Measurements from ENCODE around the gene ELK3. TPM values are rescaled to one million over a fixed set of nuclear protein-coding genes. Genes with fewer than 3 reads are reported as not detected.

The ELK3 gene
- polyA plus RNA-seq, 2 of the 4 experiments (the other 2 are of a cell fraction): 33.1 to 38.6 TPM

DNA sequence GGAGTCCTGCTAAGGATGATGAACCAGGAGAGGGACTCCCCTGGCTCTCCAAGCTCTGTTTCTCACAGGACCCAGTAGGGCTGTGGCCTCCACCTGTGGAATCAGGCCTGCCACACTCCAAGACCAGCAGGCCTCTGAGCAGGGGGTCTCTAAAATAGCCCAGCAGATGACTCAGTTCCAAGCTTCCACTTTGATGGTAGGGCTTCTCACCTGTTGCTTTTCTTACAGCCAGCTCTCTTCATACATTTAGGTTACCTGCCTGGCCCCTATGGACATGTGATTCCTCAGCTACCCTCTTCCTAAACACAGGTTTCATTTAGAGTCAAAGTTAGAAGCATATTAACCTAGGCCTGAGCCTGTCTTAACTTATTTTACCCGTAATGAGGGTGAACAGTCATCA, 26.7 kb upstream of the ELK3 start:
- POLR2A ChIA-PET: no interaction called here
- H3K9me3 ChIP-seq: no peaks in the 10 kb centered on the region
- no peak overlapping the region for H3K4me2 ChIP-seq
- no peak for TF ChIP-seq JUNB (IDR thresholded peaks at IDR 0.05)
- TF ChIP-seq HOXA7 (CRISPR knock-in tag; IDR thresholded peaks at IDR 0.05): no peak
- no peak for TF ChIP-seq CHD4 (IDR thresholded peaks at IDR 0.05; ENCODE audit: borderline replicate concordance)
- TF ChIP-seq, protein P1, sequence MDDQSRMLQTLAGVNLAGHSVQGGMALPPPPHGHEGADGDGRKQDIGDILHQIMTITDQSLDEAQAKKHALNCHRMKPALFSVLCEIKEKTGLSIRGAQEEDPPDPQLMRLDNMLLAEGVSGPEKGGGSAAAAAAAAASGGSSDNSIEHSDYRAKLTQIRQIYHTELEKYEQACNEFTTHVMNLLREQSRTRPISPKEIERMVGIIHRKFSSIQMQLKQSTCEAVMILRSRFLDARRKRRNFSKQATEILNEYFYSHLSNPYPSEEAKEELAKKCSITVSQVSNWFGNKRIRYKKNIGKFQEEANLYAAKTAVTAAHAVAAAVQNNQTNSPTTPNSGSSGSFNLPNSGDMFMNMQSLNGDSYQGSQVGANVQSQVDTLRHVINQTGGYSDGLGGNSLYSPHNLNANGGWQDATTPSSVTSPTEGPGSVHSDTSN (IDR thresholded peaks at IDR 0.05): no peak
- TF ChIP-seq, protein P2, sequence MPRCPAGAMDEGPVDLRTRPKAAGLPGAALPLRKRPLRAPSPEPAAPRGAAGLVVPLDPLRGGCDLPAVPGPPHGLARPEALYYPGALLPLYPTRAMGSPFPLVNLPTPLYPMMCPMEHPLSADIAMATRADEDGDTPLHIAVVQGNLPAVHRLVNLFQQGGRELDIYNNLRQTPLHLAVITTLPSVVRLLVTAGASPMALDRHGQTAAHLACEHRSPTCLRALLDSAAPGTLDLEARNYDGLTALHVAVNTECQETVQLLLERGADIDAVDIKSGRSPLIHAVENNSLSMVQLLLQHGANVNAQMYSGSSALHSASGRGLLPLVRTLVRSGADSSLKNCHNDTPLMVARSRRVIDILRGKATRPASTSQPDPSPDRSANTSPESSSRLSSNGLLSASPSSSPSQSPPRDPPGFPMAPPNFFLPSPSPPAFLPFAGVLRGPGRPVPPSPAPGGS (IDR thresholded peaks at IDR 0.05): no peak
- no peak for TF ChIP-seq HEYL (CRISPR knock-in tag; IDR thresholded peaks at IDR 0.05)
- TF ChIP-seq, protein P3, sequence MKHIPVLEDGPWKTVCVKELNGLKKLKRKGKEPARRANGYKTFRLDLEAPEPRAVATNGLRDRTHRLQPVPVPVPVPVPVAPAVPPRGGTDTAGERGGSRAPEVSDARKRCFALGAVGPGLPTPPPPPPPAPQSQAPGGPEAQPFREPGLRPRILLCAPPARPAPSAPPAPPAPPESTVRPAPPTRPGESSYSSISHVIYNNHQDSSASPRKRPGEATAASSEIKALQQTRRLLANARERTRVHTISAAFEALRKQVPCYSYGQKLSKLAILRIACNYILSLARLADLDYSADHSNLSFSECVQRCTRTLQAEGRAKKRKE (CRISPR knock-in tag; IDR thresholded peaks at IDR 0.05; ENCODE audit: low read depth): no peak
- TF ChIP-seq MAFK (IDR thresholded peaks at IDR 0.05; ENCODE audit: partially characterized antibody): no peak
- no peak for TF ChIP-seq JUN (IDR thresholded peaks at IDR 0.05)
- TF ChIP-seq EHF (CRISPR knock-in tag; IDR thresholded peaks at IDR 0.05): no peak
- no peak for TF ChIP-seq ZC3H11A (IDR thresholded peaks at IDR 0.05)
- no peak for TF ChIP-seq ZFP36 (IDR thresholded peaks at IDR 0.05; ENCODE audit: borderline replicate concordance, partially characterized antibody)
- TF ChIP-seq, protein P4, sequence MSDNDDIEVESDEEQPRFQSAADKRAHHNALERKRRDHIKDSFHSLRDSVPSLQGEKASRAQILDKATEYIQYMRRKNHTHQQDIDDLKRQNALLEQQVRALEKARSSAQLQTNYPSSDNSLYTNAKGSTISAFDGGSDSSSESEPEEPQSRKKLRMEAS (IDR thresholded peaks at IDR 0.05): no peak
- TF ChIP-seq ZSCAN20 (CRISPR knock-in tag; IDR thresholded peaks at IDR 0.05): no peak
- TF ChIP-seq, protein P5, sequence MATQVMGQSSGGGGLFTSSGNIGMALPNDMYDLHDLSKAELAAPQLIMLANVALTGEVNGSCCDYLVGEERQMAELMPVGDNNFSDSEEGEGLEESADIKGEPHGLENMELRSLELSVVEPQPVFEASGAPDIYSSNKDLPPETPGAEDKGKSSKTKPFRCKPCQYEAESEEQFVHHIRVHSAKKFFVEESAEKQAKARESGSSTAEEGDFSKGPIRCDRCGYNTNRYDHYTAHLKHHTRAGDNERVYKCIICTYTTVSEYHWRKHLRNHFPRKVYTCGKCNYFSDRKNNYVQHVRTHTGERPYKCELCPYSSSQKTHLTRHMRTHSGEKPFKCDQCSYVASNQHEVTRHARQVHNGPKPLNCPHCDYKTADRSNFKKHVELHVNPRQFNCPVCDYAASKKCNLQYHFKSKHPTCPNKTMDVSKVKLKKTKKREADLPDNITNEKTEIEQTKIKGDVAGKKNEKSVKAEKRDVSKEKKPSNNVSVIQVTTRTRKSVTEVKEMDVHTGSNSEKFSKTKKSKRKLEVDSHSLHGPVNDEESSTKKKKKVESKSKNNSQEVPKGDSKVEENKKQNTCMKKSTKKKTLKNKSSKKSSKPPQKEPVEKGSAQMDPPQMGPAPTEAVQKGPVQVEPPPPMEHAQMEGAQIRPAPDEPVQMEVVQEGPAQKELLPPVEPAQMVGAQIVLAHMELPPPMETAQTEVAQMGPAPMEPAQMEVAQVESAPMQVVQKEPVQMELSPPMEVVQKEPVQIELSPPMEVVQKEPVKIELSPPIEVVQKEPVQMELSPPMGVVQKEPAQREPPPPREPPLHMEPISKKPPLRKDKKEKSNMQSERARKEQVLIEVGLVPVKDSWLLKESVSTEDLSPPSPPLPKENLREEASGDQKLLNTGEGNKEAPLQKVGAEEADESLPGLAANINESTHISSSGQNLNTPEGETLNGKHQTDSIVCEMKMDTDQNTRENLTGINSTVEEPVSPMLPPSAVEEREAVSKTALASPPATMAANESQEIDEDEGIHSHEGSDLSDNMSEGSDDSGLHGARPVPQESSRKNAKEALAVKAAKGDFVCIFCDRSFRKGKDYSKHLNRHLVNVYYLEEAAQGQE (IDR thresholded peaks at IDR 0.05): no peak
- TF ChIP-seq HDAC2 (IDR thresholded peaks at IDR 0.05): no peak
- H3K4me3 ChIP-seq: no peak overlapping the region
- no peak for FAIRE-seq
- no peak overlapping the region for H3K27ac ChIP-seq
- H3K4me1 ChIP-seq: no peaks in the 10 kb centered on the region
- CTCF ChIA-PET: interaction anchor here (1.0 to 1.1 kb wide), 3 partner anchors 22 to 48 kb away, joined by 3 to 7 read pairs (median 4); no protein-coding TSS in a partner anchor
- WGBS (ENCODE audit: missing lambda C conversion rate): 68% methylated on average over 1 of the region's 1 CpG
- ATAC-seq: no peak
- no peak for DNase-seq (ENCODE audit: low read depth in 1 of 2, low spot score in 1 of 2)

DNA sequence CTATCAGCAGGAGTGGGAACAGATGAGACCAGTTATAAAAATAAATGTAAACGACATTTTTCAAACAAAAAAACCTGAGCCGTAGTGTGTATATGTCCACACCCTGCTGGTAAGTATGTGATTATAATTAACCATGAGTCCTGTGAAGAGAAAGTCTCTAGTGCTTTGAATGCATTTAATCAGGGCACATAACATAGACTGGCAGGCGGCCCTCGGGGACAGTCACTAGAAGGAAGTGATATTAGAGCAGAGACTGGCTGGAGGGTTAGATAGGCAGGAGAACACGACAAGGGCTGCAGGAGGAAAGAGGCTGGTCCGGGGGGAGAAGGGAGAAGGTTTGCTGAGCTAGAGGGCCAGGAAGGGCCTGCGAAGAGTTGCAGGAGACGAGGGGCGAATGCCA, 23.8 kb upstream of the ELK3 start:
- ChIA-PET CTCF (no interaction called here), POLR2A (no interaction called here)
- TF ChIP-seq SREBF2 (IDR thresholded peaks at IDR 0.05) (no peak), ZFP36 (IDR thresholded peaks at IDR 0.05; ENCODE audit: borderline replicate concordance, partially characterized antibody) (no peak), HOXB5 (CRISPR knock-in tag; IDR thresholded peaks at IDR 0.05) (no peak), HOXA7 (CRISPR knock-in tag; IDR thresholded peaks at IDR 0.05) (no peak), RFX5 (IDR thresholded peaks at IDR 0.05) (no peak)
- DNase-seq (ENCODE audit: low read depth in 1 of 2, low spot score in 1 of 2): no peak
- H3K27ac ChIP-seq: no peak overlapping the region
- no peaks in the 10 kb centered on the region for H3K4me1 ChIP-seq
- WGBS (ENCODE audit: missing lambda C conversion rate): 73% methylated on average over 9 of the region's 9 CpGs
- H3K9me3 ChIP-seq: no peaks in the 10 kb centered on the region
- no peak for ATAC-seq
- no peak overlapping the region for H3K4me3 ChIP-seq
- no peak for FAIRE-seq
- no peak overlapping the region for H3K4me2 ChIP-seq

Measured in A549 (cell line).